PC-9 (cell line): ENCODE results near the gene CHTF18.

Source experiments
- EZH2 ChIP-seq: fragments of 200-600 bp; sonication (generic); IDR thresholded peaks from 2 replicates; pipeline ENCODE4 v1.8.0; 2017; ENCODE audit warnings: antibody characterized with exemption, low read depth
- TF ChIP-seq, protein P1 (sequence below): fragments of 200-600 bp; sonication (generic); conservative IDR thresholded peaks from 2 replicates; pipeline ENCODE4 v1.6.1; 2017; ENCODE audit warnings: mixed run types, antibody characterized with exemption, mild to moderate bottlenecking, moderate library complexity

DNA sequence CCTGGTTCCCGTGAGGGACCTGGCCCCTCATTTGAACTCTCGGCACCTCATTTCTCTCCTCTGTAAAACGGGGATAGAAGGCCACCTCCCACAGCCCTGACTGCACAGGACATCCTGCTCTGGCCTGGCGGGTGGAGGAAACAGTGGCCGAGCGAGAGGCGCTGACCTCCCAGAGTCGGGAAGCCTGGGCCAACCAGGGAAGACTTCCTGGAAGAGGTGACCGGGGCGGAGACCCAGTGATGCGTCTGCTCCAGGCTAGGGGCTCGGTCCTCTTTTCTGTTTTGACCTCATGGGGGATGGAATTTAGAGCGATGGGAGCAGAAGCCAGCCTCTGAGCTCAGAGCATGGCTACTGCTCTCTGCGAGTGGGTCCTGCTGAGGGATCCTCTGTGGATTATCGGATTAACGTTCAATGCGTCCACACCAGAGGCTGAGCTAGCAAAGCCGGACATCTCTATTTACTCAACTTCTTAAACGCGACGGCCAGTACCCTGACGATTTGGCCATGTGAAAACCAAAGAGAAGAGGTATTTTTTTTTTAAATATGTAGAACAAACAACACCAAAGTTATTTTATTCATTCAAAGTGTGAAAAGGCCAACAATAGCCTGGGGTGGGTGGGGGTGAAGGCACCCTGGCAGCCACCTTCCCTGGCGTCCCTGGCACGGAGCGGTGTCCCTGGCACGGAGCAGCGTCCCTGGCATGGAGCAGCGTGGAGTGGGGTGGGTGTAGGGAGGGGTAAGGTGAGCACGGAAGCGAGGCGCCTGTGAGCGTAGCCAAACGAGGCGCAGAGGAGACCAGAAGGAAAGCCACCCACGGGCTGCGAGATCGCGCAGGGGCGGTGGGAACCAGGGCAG is 37.0 kb upstream of the CHTF18 start:
- TF ChIP-seq, protein P1, sequence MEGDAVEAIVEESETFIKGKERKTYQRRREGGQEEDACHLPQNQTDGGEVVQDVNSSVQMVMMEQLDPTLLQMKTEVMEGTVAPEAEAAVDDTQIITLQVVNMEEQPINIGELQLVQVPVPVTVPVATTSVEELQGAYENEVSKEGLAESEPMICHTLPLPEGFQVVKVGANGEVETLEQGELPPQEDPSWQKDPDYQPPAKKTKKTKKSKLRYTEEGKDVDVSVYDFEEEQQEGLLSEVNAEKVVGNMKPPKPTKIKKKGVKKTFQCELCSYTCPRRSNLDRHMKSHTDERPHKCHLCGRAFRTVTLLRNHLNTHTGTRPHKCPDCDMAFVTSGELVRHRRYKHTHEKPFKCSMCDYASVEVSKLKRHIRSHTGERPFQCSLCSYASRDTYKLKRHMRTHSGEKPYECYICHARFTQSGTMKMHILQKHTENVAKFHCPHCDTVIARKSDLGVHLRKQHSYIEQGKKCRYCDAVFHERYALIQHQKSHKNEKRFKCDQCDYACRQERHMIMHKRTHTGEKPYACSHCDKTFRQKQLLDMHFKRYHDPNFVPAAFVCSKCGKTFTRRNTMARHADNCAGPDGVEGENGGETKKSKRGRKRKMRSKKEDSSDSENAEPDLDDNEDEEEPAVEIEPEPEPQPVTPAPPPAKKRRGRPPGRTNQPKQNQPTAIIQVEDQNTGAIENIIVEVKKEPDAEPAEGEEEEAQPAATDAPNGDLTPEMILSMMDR, result no peak
- TF ChIP-seq EZH2, result no peak
